Hematopoietic multipotent progenitor cell treated with erythropoietin and hydrocortisone succinate and interleukin-3 and kit ligand, for 15 days (in vitro differentiated cells): ENCODE data around the gene HTRA2.

Source experiments
- DNase-seq: peaks from one replicate; pipeline ENCODE4 v3.0.0-alpha.2; 2015; ENCODE audit warnings: low spot score

The HTRA2 gene

DNA sequence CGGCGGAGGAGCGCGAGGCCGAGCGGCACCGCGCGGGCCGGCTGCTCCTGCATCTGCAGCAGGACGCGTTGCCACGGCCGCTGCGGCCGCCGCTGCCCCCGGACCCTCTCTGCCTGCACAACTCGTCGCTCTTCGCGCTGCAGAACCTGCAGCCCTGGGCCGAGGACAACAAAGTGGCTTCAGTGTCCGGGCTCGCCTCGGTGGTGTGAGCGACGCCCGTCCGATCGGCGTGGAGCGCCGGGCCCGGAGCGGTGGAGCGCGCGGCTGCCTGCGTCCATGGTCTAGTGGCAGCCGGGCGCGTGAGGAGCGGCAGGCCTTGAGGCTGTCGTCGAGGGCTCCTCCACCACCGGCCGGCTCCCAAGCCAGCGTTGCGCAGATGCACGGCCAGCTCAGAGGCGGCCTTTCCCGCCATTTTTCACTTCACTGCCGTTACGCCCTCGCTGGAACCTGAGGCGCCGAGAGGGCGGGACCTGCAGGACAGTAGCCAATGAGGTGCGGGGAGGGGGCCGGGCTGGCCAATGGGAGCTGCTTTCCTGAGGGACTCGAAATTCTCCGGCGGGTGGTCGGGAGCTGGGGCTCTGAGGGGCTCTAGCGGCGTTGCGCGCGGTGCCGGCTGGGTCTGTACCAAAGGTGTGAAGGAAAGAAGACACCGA lies 13.6 kb upstream of the HTRA2 start:
- peak; percentile 76 for DNase-seq

DNA sequence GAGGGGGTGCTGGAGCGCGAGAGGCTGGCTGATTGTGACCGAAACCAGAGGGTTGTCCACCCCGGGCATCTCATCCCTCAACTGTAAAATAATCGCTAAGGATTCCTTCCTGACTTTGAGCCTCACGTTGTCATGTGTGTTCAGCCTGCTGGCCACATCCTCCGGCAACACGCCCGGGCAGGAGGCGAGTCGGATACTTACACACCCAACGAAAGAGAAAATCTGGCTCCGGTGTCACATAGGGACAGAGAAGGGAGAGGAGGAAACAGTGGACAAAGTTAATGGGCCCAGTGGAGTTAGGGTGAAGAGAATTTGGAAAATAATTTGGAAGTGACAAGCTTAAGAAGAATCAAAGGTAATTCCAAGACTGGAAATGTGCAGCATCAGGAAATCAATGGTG lies 13.1 kb upstream of the HTRA2 start:
- no peak for DNase-seq

DNA sequence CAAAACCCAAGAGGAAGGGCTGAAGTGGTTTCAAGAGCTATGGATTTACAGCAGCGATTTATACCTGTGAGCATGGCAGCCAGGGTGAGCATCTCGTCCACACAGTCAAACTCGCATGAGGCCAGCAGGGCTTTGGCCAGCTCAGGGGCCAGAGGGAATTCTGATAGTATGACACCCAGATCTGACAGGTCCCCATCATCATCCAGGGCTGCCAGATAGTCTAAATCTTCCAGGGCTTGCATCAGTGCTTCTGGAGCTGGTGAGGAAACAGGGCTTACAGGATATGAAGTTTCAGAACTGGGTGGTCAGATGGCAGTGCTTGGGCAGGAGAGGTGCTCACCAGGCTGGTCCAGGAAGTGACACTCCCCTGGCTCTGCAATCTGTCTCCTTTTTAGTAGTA lies 7.2 kb upstream of the HTRA2 start:
- no peak for DNase-seq

DNA sequence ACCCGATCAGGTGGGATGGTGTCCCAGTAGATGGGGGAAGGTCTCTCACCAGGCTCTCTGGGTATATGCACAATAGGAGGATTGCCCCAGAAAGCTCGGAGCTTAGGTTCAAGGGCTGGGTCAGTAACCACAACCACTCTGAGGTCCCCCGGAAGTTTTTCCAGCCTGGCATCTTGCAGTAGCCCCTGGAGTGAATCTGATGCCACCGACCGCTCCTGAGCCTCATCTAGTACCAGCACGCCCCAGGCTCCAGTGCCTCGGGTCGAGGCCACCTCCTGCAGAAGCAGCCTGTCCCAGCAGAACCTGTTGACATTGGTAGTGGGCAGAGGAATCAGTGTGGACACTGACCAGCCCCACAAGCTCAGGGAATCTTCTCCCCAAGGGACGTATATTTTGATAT lies 5.7 kb upstream of the HTRA2 start:
- no peak for DNase-seq

DNA sequence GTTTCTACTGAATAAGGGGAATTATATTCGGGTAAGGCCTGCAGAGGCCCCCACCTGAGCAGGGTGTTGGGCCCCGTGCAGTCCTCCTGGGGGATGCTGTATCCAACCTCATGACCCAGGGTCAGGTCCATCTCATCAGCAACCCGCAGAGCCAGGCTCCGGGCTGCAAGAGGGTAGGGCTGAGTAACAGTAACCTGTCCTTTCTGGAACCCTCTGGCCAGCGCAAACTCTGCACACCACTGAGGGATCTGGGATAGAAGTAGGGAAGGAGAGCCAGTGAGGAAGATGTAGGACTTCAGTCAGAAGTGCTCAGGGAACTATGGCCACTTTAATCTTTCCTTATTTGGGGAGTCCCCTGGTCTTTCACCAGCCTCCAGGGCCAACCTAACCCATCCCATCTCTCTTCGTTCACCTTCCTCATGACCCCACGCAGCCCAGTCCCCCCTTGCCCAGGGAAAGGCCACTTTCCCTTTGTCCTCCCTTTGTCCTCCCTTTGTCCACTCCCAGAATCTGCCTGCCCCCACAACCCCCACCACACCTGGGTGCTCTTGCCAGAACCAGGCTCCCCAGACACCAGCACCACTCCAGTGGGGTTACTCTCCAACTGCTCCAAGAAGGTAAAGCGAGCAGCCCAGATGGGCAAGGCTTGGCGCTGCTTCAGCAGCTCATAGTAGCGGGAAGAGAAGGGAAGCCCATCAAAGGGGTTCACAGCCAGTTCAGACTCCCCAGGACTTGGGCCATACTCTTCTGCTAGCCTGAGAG lies 4.6 kb upstream of the HTRA2 start:
- no peak for DNase-seq

DNA sequence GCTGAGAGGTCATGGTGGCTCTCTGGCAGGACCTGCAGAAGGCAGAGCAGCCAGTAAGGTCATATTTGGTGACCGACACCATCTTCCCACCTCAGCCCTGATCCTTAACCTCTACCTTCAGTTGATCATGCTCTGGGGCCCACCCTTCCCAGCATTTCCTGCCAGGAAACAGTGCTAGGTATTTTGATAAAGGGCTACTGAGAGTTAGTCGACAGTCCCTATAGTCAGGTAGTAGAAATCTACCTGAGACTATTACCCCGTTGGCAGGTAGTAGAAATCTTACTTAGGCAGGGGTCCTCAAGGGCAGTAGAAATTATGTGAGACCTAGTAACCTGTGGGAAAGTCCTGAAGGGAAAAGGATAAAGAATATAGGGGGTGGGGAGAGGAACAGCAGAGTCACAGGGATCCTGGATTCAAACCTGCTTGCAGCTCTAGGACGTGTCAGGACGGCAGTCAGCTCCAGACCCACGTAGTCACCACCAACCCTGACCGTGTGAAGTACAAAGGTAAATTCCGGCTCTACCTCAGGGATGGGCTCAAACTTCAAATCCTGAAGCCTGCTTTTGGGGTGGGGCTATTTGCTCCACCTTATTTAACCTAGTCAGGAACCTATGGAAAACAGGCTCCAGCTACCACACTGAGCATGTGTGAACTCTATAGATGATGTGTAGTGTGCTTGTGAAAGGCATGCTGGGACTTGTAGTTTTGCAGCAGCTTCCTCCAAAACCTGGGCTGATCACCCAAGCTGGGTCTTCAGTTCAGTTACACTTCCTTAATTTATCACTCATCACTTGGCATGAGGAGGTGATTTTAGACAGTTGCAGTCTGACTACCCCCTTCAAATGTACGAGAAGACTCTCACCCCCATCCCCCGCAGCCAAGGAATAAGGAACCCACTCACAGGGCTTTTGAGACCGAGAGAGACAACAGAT lies 3.8 kb upstream of the HTRA2 start, which contains the start of gene DQX1:
Gene DQX1 (minus strand): TSS at position 515 of the 932 bp plus-strand sequence. CDS start 502 bp downstream, at position 13.
- peak; percentile 39 for DNase-seq

DNA sequence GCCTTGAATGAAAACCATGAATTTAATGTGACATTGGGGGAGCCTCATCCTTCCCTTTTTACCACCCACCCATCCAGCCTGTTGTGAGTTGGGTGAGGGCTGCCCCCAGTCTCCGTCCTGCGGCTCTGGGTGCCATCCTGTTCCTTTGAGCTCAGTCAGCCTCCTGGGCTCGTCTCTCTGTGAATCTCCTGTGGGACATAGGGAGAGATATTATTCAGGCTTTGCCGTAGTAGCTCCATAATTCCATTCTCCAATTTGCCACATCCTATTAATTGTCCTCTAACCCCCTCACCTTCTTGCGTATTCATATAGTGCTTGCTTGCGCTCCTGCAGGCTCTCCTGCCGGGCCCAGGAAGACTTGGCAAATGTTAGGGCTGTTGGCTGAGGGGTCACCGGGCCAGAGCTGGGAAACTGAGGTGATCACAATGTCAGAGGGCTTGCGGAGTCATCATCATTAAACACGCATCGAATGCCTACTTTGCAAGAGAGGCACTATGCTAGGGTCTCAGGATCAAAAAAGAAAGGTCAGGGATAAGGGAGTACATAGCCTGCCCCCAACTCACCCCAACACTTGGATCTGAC lies 3.0 kb upstream of the HTRA2 start:
- DNase-seq: no peak

DNA sequence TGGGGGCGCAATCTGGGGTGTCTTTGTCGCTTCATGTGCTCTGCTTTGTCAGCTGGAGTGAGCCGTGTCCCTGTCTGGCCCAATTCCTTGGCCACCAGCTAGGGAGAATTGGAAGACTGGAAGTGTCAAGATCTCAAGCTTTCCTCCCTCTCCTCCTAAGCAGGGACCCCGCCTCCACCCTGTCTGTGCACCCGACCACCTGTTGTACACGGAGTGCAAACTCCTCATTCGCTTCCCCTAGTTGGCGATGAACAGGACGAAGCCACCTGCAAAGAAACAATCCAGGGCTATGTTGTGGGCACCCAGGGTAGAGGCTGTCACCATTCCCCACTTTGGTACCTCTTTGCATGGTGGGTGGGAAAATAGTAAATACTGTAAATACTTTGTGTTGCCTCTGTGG lies 2.0 kb upstream of the HTRA2 start:
- DNase-seq: no peak

DNA sequence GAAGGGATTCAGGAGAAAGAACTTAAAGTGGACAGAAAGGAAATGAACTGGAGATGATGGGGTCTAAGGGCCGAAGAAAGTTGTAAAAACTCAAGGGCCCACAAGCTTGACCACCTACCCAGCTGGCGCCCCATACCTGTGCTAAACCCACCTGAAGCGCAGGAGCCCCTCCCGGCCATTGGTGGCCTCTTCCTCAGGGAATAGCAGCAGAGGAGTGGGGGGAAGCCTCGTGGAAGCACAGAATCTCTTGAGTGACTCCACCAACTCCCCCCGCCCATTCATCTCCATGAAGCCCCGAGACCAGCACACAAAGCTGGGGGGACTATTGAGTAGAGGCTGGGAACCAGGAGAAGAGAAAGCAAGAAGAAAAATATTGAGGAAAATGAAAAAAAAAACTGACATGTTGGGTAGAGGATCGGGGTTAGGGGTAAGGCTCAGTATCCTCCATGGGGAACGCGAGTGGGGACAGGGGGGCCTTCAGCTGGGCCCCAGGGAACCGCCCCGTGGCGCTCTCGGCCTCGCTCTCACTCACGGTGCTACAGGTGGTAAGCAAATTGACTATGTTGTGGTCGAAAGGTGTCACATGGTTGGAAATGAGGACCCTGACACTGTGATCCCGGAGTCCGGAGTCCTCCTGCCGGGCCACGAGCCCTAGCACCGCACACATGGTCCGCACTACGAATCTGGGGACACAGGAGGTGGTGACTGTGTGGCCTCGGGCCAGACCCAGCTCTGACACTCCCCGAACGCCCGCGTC lies 955 bp upstream of the HTRA2 start:
- DNase-seq: no peak

DNA sequence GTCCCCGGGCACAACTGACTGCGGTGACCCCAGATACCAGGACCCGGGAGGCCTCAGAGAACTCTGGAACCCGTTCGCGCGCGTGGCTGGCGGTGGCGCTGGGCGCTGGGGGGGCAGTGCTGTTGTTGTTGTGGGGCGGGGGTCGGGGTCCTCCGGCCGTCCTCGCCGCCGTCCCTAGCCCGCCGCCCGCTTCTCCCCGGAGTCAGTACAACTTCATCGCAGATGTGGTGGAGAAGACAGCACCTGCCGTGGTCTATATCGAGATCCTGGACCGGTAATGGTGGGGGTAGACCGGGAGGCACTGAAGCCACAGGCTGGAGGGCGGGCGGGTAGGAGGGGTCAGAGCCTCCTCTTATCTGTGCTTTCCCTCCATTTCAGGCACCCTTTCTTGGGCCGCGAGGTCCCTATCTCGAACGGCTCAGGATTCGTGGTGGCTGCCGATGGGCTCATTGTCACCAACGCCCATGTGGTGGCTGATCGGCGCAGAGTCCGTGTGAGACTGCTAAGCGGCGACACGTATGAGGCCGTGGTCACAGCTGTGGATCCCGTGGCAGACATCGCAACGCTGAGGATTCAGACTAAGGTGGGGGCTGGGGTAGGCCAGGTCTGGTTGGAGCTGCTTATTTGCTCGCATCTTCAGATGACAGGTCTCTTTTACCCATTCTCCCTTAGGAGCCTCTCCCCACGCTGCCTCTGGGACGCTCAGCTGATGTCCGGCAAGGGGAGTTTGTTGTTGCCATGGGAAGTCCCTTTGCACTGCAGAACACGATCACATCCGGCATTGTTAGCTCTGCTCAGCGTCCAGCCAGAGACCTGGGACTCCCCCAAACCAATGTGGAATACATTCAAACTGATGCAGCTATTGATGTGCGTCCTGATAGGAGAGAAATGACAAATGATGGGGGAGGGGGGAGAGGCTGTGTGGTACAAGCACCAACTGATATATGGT lies 780 bp downstream of the HTRA2 start:
- DNase-seq: peak; percentile 94

DNA sequence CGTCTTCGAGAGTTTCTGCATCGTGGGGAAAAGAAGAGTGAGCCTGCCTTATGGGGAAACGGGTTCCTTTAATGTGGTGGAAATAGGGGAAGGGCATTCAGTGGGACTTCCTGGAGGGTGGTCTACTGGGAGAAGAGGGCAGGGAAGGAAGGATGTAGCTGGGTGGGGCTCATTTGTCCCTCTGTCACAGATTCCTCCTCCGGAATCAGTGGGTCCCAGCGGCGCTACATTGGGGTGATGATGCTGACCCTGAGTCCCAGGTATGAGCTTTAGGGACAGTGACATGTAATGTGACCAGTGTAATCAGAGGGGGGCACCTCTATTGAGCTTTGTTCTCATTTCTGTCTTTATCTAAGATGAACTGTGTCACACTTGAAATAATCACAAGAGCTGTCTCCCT lies 1.9 kb downstream of the HTRA2 start:
- no peak for DNase-seq

DNA sequence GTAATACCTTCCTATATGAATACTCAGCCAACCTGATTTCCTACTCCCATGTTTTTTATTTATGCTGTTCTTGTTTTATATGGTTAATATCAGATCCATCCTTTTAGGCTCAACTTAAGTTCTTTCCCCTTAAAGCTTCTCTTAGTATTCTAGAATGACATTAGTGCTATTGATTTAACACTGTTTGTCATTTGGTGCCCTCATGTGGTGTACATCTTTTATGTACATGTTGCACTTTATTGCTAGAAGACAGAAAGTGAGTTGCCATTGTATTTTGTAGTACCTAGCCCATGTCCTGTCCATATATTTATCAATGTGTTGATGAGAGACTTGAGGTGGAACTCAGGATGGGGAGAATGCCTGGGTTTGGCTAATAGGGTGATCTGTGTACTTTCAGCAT lies 2.5 kb downstream of the HTRA2 start:
- DNase-seq: peak; percentile 75

DNA sequence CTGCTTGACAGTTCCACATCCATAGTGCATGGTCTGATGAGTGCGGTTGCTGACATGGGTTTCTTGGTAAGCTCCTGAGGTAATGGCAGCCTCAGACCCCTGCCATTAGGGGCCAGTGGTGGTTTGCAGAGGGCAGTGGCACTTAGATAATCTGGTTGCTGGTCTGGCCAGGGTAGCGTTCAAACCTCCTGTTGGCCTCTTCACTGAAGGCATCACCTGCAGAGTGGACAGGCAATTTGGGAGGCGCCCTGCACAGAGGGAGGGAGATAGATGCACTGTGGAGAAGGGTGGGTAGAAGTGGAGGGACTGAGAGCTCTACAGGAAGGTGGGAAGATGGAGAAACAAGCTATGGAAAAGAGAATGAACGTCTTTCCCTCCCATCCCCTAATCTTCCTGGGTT lies 3.7 kb downstream of the HTRA2 start:
- no peak for DNase-seq

DNA sequence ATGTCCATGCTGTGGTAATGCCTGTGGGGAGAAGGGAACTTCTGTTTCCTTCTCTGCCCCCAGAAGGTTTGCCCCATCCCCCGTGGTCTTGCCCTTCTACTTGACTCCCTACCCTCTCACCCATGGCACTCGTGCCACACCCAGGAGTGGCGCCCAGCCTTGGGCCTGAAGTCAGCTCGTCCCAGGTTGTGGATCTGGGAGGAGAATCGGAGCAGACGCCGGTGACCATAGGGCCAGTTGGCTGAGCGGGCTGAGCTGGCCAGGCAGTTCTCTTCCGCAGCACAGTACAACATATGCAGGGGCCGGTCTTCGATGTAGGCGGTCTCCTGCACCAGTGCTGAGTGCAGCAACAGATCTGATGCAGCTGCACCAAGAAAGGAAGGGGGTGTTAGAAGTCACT lies 4.7 kb downstream of the HTRA2 start:
- DNase-seq: no peak

DNA sequence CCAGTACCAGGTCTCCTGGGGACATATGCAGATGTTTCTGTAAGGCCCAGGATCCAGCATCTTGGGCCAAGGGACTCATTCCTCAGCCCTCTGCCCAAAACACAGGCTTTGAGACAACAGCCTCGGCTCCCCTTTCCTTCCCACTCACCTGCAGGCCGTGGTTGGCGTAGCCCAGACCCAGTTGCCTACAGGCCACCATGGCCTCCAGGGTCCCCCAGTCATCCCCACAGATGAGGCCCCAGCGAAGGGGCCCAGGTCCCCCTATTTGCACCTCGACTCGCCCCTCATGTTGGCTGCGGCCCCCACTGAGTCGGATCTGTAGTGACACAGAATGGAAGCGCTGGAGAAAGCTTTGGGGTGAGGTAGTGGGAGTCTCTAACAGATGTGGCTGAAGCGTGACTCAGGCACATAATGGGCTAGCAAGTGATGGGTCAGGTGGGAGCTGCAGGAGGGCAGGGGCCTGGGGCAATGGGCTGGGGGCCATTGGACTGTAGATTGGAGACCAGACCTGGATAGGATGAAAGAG lies 5.8 kb downstream of the HTRA2 start:
- DNase-seq: no peak

DNA sequence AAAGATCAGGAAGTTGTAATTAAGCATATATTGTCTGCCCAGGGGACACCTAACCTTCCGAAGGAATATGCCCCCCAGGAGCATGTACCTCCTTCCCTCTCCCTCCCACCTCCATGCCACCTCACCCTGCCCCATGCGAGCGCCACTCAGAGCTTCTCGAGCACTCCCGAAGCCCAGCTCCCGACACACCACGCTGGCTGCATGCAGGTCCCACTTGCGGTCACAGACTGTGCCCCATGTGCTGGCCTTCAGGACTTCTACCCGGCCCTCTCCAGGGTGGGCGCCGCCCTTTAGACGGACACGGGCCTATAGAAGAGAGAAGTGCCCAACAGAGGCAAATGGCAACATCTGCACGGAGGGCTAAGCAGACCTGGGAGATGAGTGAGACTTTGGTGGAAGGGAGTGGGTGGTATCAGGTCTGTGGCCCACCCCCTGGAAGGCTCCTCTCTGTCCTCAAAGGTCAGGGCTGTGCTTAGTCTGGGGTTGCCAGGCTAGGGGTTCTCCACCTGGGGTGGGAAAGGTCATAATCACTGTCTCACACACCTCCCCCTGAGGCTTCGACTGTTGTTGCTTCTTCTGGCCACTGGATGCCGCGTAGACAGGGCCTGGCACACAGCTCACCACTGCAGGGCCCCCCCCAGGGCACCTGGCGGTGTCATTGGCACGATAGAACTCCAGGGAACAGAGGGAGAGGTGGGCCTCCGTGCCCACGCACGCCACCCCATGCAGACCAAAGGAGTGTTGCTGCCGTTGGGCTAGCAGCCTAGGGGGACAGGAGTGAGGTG lies 6.6 kb downstream of the HTRA2 start:
- no peak for DNase-seq

DNA sequence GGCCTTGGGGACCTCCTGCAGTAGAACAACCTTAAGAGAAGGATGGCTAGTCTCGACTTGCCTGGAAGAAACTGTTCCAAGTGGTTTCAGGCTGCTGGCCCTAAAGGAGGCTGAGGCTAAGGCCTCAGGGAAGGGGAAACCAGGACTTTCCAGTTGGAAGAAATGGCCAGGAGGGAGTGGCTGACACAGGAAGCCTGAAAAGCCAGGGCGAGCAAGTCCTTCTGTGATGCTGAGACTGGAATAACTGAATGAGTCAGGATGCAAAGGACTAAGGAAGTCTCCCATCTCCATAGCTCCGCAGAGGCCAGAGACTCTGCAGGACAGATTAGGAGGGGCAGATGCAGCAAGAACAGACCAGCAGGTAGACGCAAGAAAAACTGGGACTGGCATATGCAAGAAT lies 7.4 kb downstream of the HTRA2 start:
- DNase-seq: no peak

DNA sequence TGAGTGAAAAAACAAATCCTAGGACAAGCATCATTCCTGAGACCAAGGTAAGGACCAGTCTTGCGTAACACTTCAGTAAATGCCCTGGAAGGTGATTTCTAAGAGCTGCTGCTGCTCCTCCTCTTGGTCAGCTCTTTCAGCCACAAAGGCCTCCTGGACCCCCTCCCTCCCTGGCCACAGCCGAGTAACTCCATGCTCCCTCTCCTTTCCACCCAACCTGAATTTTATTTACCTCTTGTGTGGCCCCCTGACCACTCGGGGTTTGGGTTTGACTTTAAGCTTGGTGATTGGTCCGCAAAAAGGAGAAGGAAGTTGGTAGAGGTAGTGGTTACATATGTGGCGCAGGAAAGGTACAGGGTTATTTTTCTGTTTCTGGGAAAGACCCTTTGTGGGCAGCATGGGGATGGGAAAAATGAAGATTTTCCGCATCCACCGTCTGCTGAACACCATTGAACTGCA lies 9.2 kb downstream of the HTRA2 start:
- no peak for DNase-seq

DNA sequence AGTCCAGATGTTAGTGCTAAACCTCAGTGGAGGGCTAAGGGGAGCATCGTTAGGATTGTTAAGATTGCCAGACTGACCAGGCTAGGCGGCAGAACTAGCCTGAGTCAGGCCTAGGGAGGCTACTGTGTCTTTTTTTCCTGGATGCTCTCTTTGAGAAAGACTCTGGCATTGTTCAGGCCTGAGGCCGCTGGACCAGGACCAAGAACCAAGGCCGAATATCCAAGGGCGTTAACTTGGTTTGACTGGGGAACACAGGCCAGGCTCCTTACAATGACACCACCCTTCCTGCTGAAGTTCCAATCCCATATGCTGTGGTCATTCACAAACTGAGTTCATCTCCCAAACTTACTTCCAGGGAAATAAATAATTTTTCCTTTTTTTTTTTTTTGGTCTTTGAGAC lies 10.6 kb downstream of the HTRA2 start:
- no peak for DNase-seq
